A549 (cell line): ENCODE data around the gene MAN1A2. TPM values are rescaled to one million over a fixed set of nuclear protein-coding genes. Genes with fewer than 3 reads are reported as not detected.

Experiments
- ATAC-seq, 2 experiments: fragments of 200-7000 bp in 1 of 2; fragments of >200 bp in 1 of 2; cut with Nextera tagmentation in 1 of 2; cut with Tn5 transposase in 1 of 2; 3 replicates each; pipeline versions ENCODE4 v1.8.0 to v1.9.1; 2018 to 2020; ENCODE audit warnings: mild to moderate bottlenecking in 1 of 2, moderate library complexity in 1 of 2
- CTCF ChIA-PET: fragments of 300-600 bp; sonication (Branson Sonifier 250); formaldehyde crosslinking; extraction: SDS; loops from one replicate; lab custom pipeline; 2021; ENCODE audit warnings: antibody characterized with exemption, inconsistent platforms; lab: Yijun Ruan, JAX
- POLR2A ChIA-PET: fragments of 350-600 bp; formaldehyde crosslinking; extraction: SDS; loops from one replicate; lab custom pipeline; 2021; ENCODE audit warnings: antibody characterized with exemption, inconsistent platforms; lab: Yijun Ruan, JAX
- DNase-seq, 2 experiments: peaks; one replicate each; pipeline versions ENCODE4 v3.0.0 to v3.0.0-alpha.2; 2011 to 2016; ENCODE audit warnings: low read depth in 1 of 2, low spot score in 1 of 2
- FAIRE-seq: peaks from 2 replicates; lab custom pipeline; 2011; peaks lifted over from hg19 to GRCh38; lab: Jason Lieb, UNC
- H3K27ac ChIP-seq, 2 experiments: fragments of >200 bp; sonication (Bioruptor Twin); formaldehyde crosslinking; 3 replicates each; pipeline ENCODE4 v1.5.1; 2016 to 2017
- H3K4me1 ChIP-seq: fragments of >200 bp; sonication (Bioruptor Twin); formaldehyde crosslinking; 3 replicates; pipeline ENCODE4 v1.6.1; 2016
- H3K4me2 ChIP-seq: fragments of >200 bp; sonication (Bioruptor Twin); formaldehyde crosslinking; 3 replicates; pipeline ENCODE4 v1.6.1; 2016
- H3K4me3 ChIP-seq: fragments of >200 bp; sonication (Bioruptor Twin); formaldehyde crosslinking; 3 replicates; pipeline ENCODE4 v1.5.1; 2016
- H3K9me3 ChIP-seq: fragments of >200 bp; sonication (Bioruptor Twin); formaldehyde crosslinking; 3 replicates; pipeline ENCODE4 v1.6.1; 2016
- ATOH8 ChIP-seq: fragments of 250-450 bp; sonication (Bioruptor Pico); IDR thresholded peaks from 2 replicates; pipeline ENCODE4 v1.5.0; 2020; ENCODE audit warnings: low read depth, mild to moderate bottlenecking, moderate library complexity
- BHLHE40 ChIP-seq: IDR thresholded peaks from 2 replicates; pipeline ENCODE4 v1.6.1; 2012; ENCODE audit warnings: low read depth, low read length, inconsistent platforms
- CBX2 ChIP-seq: fragments of 200-600 bp; sonication (generic); IDR thresholded peaks from 2 replicates; pipeline ENCODE4 v1.6.1; 2016; ENCODE audit warnings: low read depth, mild to moderate bottlenecking, borderline replicate concordance
- CHD4 ChIP-seq: fragments of 200-600 bp; sonication (generic); IDR thresholded peaks from 2 replicates; pipeline ENCODE4 v1.6.1; 2016; ENCODE audit warnings: antibody characterized with exemption, mild to moderate bottlenecking, borderline replicate concordance
- ELK1 ChIP-seq: fragments of 150-350 bp; IDR thresholded peaks from 2 replicates; pipeline ENCODE4 v1.6.1; 2014; ENCODE audit warnings: low read depth, mild to moderate bottlenecking, low read length
- FOSL2 ChIP-seq, 2 experiments: fragments of 450-650 bp in 1 of 2; fragments of >200 bp in 1 of 2; sonication (Bioruptor Twin) in 1 of 2; formaldehyde crosslinking; IDR thresholded peaks; 2 replicates each; pipeline versions ENCODE4 v1.5.0 to v1.6.1; 2016 to 2020; ENCODE audit warnings: mild to moderate bottlenecking in 1 of 2, moderate library complexity in 1 of 2
- HES2 ChIP-seq: fragments of >200 bp; sonication (Bioruptor Twin); formaldehyde crosslinking; IDR thresholded peaks from 2 replicates; pipeline ENCODE4 v1.6.1; 2016
- HEYL ChIP-seq: fragments of 250-450 bp; sonication (Bioruptor Pico); IDR thresholded peaks from 2 replicates; pipeline ENCODE4 v1.8.0; 2021; ENCODE audit warnings: mild to moderate bottlenecking, moderate library complexity
- HOXB5 ChIP-seq: fragments of 250-450 bp; sonication (Bioruptor Pico); IDR thresholded peaks from 2 replicates; pipeline ENCODE4 v1.5.0; 2020; ENCODE audit warnings: mild to moderate bottlenecking, moderate library complexity
- JUNB ChIP-seq: fragments of >200 bp; sonication (Bioruptor Twin); formaldehyde crosslinking; IDR thresholded peaks from 2 replicates; pipeline ENCODE4 v1.6.1; 2016
- KDM5A ChIP-seq: fragments of 200-600 bp; sonication (generic); IDR thresholded peaks from 2 replicates; pipeline ENCODE4 v1.6.1; 2016; ENCODE audit warnings: antibody characterized with exemption, mild to moderate bottlenecking
- MAFK ChIP-seq: fragments of 450-650 bp; IDR thresholded peaks from 2 replicates; pipeline ENCODE4 v1.6.1; 2014; ENCODE audit not compliant: partially characterized antibody
- MAX ChIP-seq: IDR thresholded peaks from 2 replicates; pipeline ENCODE4 v1.6.1; 2012
- MAZ ChIP-seq: fragments of 150-350 bp; IDR thresholded peaks from 2 replicates; pipeline ENCODE4 v1.6.1; 2014; ENCODE audit warnings: antibody characterized with exemption, low read depth, low read length, borderline replicate concordance
- NFE2L2 ChIP-seq: fragments of 150-350 bp; conservative IDR thresholded peaks from 2 replicates; pipeline ENCODE4 v1.6.1; 2014; ENCODE audit warnings: low read length
- NR3C1 ChIP-seq: fragments of >200 bp; sonication (Bioruptor Twin); formaldehyde crosslinking; IDR thresholded peaks from 3 replicates; pipeline ENCODE4 v1.6.1; 2017
- POLR2AphosphoS2 ChIP-seq: conservative IDR thresholded peaks from 2 replicates; pipeline ENCODE4 v1.6.1; 2012; ENCODE audit warnings: low read length, improper control_type of control experiment, inconsistent platforms
- RARB ChIP-seq: fragments of 250-450 bp; sonication (Bioruptor Pico); IDR thresholded peaks from 2 replicates; pipeline ENCODE4 v1.8.0; 2021; ENCODE audit warnings: mild to moderate bottlenecking, moderate library complexity
- REST ChIP-seq: fragments of 200-600 bp; sonication (generic); IDR thresholded peaks from 2 replicates; pipeline ENCODE4 v1.6.1; 2016; ENCODE audit warnings: antibody characterized with exemption, mild to moderate bottlenecking, moderate library complexity
- RNF2 ChIP-seq: fragments of 200-600 bp; sonication (generic); IDR thresholded peaks from 2 replicates; pipeline ENCODE4 v1.6.1; 2016; ENCODE audit warnings: low read depth, mild to moderate bottlenecking, antibody characterized with exemption, moderate library complexity, borderline replicate concordance
- ZFP36 ChIP-seq: fragments of 450-650 bp; IDR thresholded peaks from 2 replicates; pipeline ENCODE4 v1.6.1; 2014; ENCODE audit warnings: borderline replicate concordance; ENCODE audit not compliant: partially characterized antibody
- ZNF302 ChIP-seq: fragments of 250-450 bp; sonication (Bioruptor Pico); IDR thresholded peaks from 2 replicates; pipeline ENCODE4 v1.9.0; 2021; ENCODE audit warnings: inconsistent platforms, mild to moderate bottlenecking, moderate library complexity
- WGBS: methylation state at CpG from one replicate; pipeline ENCODE4 v1.1.6; 2017; ENCODE audit errors: missing lambda C conversion rate; 5-methylcytosine and 5-hydroxymethylcytosine counted together
- polyA plus RNA-seq, 4 experiments: library from polyadenylated mRNA; depleted of rRNA in 3 of 4; stranded (reverse); fragments of >200 nt; fragmentation: RNase III in 1 of 4; extraction: RNeasy Plus Mini Kit Qiagen cat#74134 plus additional on column Dnase treatment in 1 of 4; gene quantifications; 2 replicates in 3 of 4; 3 replicates in 1 of 4; pipeline ENCODE4 v1.2.3, GENCODE V29; 2011 to 2017

Gene MAN1A2
- polyA plus RNA-seq, 2 of the 4 experiments (the other 2 are of a cell fraction) = 10.2 to 18.7 TPM

- ChIA-PET CTCF (interaction anchor here (4.5 kb wide), 1 partner anchor 12 kb away, joined by 21 read pairs; no protein-coding TSS in a partner anchor), POLR2A (no interaction called here)
- Histone ChIP-seq H3K27ac (no peak overlapping the region), H3K4me1 (no peaks in the 10 kb centered on the region), H3K9me3 (no peaks in the 10 kb centered on the region), H3K4me3 (no peak overlapping the region), H3K4me2 (no peak overlapping the region)
- TF ChIP-seq ATOH8 (CRISPR knock-in tag) = no peak
- no peak for TF ChIP-seq HES2
- no peak for TF ChIP-seq NFE2L2
- FAIRE-seq (no peak), ATAC-seq (no peak), DNase-seq (no peak)
- WGBS = 76% methylated on average over 2 of the region's 2 CpGs
Measured at GRCh38 chr1:117546467-117546866, 179.2 kb downstream of the MAN1A2 start.

GRCh38 chr1:117553471-117553870, 186.2 kb downstream of the MAN1A2 start:
- no peaks in the 10 kb centered on the region for H3K9me3 ChIP-seq
- DNase-seq = no peak
- TF ChIP-seq MAFK (peak; percentile 85), POLR2AphosphoS2 (no peak)
- TF ChIP-seq, all 56 proteins: peak for 1
- FAIRE-seq (no peak), ATAC-seq (no peak)
- Histone ChIP-seq H3K4me1 (no peaks in the 10 kb centered on the region), H3K27ac (no peak overlapping the region), H3K4me2 (no peak overlapping the region), H3K4me3 (no peak overlapping the region)
- POLR2A ChIA-PET = no interaction called here
- CTCF ChIA-PET = no interaction called here

GRCh38 chr1:117555806-117556205, 188.6 kb downstream of the MAN1A2 start:
- Histone ChIP-seq H3K27ac (no peak overlapping the region), H3K9me3 (no peaks in the 10 kb centered on the region), H3K4me1 (no peaks in the 10 kb centered on the region), H3K4me2 (no peak overlapping the region), H3K4me3 (no peak overlapping the region)
- WGBS = 25% methylated on average over 3 of the region's 3 CpGs
- ChIA-PET POLR2A (no interaction called here), CTCF (interaction anchor here (0.8 kb wide), 1 partner anchor 203 kb away, joined by 4 read pairs; no protein-coding TSS in a partner anchor)
- FAIRE-seq (no peak), ATAC-seq (no peak), DNase-seq (no peak)
- TF ChIP-seq MAZ (no peak), KDM5A (no peak), RARB (CRISPR knock-in tag) (no peak), BHLHE40 (no peak), FOSL2 (IDR thresholded peaks at IDR 0.05) (no peak), FOSL2 (CRISPR knock-in tag; IDR thresholded peaks at IDR 0.05) (no peak), MAX (no peak), CHD4 (no peak), NR3C1 (no peak), ZNF302 (CRISPR knock-in tag) (no peak)

GRCh38 chr1:117556341-117556740, 189.1 kb downstream of the MAN1A2 start:
- H3K4me3 ChIP-seq = no peak overlapping the region
- no peak for TF ChIP-seq RNF2
- TF ChIP-seq RARB (CRISPR knock-in tag) = no peak
- TF ChIP-seq JUNB = no peak
- no peak for TF ChIP-seq ZFP36
- no peak for TF ChIP-seq HOXB5
- no peak for TF ChIP-seq REST
- no peak for TF ChIP-seq ELK1
- no peak for TF ChIP-seq HEYL
- TF ChIP-seq CBX2 = no peak
- no peak for TF ChIP-seq POLR2AphosphoS2
- TF ChIP-seq FOSL2 (IDR thresholded peaks at IDR 0.05) = no peak
- no peak for TF ChIP-seq FOSL2 (CRISPR knock-in tag; IDR thresholded peaks at IDR 0.05)
- TF ChIP-seq MAFK = no peak
- TF ChIP-seq, all 56 proteins: peak for 0
- DNase-seq (no peak), FAIRE-seq (no peak), ATAC-seq (no peak)
- POLR2A ChIA-PET = no interaction called here
- no peak overlapping the region for H3K27ac ChIP-seq
- CTCF ChIA-PET = interaction anchor here (0.8 to 1.4 kb wide), 2 partner anchors 15 to 203 kb away, joined by 3 to 4 read pairs; no protein-coding TSS in a partner anchor
- no peak overlapping the region for H3K4me2 ChIP-seq
- H3K9me3 ChIP-seq = no peaks in the 10 kb centered on the region
- no peaks in the 10 kb centered on the region for H3K4me1 ChIP-seq
